ENCODE measurements around the gene UGGT1.
"Not testable (repeated sequence)": the region's sequence is repeated elsewhere in the genome, so short reads cannot be mapped to it uniquely, and the experiment has no call there.

Gene UGGT1

DNA sequence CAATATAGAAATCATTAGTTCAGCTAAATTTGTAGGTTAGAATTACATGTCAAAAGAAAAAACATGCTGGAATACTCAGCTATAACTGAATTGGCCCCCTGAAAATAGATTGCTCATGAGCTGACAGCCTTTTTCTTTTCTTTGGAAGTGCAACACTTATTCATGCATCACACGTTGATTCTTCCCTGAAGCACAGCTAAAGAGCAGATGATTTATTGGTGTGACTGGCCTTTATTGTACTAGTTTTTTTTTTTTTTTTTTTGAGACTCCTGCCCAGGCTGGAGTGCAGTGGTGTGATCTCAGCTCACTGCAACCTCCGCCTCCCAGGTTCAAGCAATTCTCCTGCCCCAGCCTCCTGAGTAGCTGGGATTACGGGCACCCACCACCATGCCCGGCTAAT lies 83.1 kb downstream of the UGGT1 start:
- not testable (repeated sequence) for DNase-seq (ENCODE audit: low spot score)

DNA sequence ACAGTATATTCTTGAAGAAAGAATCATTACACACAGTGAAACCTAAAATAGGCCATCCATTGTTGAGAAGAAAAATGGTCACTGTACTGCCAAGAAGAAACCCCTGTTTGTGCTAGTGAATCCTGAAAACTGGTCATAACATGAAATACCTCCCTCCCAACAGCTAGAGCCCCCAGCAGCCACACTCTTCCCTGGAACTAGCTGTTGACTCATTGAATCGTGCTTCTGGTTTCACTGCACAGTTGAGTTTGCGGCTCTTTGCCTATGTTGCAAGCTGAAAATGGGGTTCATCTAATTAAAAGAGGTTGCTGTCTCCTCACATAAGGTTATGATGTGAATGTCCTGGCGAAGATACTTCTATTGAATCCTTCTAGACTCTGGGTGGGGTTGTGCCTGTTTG lies 86.3 kb downstream of the UGGT1 start:
- no peak for DNase-seq (ENCODE audit: low spot score)

DNA sequence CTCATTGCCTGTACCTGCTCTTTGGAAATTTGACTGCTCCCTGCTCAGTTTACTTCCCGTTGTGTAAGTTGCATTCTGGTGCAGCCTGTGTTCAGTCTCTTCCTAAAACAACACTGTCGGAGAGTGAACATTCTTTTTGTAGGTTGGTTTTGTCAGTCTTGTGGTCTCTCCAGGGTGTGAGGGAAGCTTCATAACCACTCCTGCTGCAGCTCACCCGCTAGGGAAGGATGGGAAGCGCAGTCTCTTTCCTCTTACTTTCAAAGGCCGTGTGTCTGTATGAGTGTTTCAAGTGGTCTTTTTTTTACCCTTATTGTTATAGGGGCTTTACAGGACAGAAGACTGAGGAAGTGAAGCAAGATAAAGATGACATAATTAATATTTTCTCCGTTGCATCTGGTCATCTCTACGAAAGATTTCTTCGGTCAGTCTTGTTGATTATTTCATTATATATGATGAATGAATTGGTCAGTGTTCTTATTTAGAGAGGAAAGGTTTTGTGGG lies 87.2 kb downstream of the UGGT1 start:
- DNase-seq (ENCODE audit: low spot score) = no peak

DNA sequence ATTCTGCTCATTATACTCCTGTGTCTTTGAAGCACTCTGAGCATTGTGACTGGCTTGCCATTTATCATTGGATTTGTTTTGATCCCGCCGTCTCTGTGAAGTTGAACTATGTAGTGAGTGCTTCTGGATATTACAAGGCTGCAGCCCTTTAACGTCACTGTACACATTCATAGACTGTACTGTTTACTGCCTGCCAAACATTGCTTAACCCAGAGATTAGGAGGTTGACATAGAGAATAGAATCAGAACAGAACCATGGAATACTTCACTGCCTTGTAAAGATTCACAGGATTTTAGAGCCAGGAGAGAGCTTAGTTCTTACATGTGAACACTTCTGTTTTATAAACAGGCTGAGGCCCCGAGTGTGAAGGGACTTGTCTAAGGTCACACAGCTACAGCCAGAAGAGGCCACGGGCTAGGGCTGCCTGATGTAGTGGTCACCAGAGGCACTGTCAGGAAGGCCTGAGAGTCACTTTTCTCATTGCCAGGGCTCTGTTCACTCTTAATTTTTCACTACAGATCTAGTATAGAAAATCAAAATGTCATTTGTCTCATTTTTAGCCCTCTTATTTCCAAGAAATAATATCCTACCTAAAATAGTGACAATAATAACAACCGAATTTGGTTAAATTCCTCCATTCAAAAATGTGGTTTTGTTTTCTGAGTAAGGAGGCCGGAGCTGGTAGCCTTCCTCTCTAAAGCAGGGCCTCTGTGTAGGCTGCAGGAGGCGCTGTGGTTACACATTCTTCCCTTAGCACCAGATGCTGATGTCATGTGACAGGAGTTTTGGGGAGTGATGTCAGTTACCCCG lies 87.9 kb downstream of the UGGT1 start:
- peak; percentile 81 for DNase-seq (ENCODE audit: low spot score)

DNA sequence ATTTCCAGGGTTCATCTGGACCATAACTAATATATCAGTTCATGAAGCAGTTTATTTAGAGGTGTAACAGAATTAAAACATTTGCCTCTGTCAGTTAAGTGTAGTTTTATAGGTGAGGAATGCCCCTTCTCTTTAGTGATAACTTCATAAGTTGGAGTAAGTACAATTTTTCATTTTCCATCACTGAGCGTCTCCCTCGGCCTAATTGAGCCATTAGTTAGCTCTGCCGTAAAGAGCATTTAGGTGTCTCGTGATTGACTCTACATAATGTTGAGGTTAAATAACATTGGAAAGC lies 88.4 kb downstream of the UGGT1 start:
- DNase-seq (ENCODE audit: low spot score) = no peak

DNA sequence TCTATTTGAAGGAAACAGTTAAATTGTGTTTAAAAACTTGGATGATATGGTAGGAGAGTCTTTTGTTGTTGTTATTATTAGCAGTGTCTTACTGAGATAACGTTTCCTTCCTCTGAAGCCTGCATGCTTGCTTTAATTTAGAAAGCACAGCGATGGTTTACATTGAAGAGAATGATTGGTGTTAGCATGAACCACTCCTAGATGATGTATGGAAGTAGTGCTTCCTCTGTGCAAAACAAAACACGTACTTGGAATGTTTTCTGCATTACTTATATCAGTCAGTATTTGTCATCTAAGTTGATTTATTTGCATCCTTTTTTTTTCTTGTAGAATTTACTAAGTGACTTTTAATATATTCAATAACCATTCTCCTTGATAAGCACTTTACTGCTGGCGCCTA lies 89.0 kb downstream of the UGGT1 start:
- no peak for DNase-seq (ENCODE audit: low spot score)

DNA sequence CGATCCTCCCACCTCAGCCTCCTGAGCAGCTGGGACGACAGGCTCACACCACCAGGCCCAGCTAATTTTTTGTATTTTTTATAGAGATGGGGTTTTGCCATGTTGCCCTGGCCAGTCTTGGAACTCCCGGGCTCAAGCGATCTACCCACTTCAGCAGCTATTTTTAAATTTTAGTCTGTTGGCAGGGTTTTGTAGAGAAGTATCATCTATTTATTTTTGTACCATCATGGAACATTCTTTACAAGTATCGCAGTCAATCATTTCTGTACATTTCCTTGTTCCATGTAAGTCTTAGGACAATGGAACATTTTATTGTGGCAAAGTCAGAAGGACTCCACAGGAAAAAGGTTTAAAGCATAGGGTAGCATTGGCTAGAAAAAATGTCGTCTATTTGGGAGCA lies 94.6 kb downstream of the UGGT1 start:
- no peak for DNase-seq (ENCODE audit: low spot score)

DNA sequence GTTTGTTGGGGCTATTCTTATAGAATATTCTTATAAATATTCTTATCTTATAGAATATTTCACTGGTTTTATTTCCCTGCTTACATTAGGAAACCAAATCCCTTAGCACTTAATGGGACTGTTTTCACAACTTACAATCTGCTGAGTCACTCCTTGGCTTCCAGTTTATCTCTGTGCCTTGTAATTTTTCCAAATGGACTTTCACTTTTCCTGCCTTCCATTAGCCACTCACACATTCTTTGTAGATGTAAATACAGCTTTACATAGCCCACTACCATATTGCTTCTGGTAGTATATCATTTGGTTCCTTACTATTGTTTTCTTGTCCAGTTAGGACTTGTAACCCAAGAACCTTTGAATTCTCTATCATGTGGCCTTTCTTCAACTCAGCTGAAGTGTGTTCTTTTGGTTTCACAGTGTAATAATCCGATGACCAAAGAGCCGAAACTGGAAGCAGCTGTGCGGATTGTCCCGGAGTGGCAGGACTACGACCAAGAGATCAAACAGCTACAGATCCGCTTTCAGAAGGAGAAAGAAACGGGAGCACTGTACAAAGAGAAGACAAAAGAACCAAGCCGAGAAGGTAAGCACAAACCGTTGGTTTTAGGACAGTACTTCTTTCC lies 96.1 kb downstream of the UGGT1 start:
- peak; percentile 40 for DNase-seq (ENCODE audit: low spot score)

DNA sequence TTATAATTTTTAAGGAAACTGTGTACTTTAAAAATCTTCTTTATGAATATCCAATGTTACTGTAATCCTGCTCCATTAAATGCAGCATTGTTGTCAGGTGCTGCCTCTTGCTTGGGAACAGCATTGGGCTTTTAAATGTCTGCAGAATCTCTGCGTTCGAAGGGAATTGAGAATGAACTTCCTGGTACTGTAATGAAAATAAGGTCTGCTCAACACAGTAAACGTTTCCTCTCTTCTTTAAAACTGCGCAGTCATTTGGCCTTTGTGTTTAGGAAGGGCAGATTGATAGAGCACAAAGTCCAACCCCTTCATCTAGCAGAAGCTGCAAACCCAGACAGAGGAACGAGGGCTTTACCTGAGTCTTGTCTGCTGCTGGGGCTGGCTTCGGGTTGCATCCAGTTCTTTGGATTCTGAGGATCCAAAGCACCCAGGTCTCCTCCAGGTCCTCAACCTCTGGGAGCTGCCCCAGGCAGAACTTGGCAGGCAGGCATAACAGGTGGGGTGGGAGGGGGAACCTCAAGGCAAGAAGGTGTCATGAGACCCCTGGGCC lies 104.5 kb downstream of the UGGT1 start:
- no peak for DNase-seq (ENCODE audit: low spot score)

DNA sequence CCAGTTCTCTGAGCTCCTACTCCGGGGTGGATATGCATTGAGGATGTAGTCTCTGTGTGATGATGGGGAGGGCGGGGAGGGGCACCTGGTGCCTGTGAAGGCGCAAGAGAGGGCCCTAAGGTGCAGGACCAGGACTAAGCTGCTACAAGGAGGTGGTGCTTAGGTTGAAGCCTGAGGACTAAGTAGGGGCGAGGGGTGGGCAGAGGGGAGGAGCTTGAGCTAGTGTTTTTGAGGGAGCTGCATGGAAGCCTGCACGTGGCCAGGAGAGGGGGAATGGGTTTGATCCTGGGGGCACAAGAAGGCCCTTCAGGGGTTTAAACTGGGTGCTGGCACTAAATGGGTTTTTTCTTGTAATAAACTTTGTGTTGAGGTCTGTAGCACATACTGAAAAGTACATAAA lies 105.0 kb downstream of the UGGT1 start:
- no peak for DNase-seq (ENCODE audit: low spot score)

DNA sequence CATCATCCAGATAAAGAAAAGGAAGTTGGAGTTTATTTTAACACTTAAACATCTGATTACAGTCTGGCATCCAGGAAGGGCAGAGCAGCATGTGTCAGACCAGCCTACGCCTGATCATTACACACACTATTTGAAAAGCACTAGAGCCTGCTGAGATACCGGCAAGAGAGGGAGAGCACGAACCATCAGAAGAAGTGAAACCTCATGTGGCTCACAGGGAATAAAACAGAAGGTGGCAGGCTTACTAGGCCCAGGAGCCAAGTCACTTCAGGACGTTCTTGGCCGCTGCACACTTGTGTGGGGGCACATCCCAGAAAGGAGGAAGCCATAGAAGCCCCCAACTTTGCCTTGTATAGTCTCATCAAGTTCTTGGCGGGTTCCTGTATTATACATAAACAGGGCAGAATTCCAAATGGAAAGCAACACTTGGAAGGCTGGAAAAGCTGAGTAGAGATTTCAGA lies 105.5 kb downstream of the UGGT1 start:
- DNase-seq (ENCODE audit: low spot score) = peak; percentile 22

DNA sequence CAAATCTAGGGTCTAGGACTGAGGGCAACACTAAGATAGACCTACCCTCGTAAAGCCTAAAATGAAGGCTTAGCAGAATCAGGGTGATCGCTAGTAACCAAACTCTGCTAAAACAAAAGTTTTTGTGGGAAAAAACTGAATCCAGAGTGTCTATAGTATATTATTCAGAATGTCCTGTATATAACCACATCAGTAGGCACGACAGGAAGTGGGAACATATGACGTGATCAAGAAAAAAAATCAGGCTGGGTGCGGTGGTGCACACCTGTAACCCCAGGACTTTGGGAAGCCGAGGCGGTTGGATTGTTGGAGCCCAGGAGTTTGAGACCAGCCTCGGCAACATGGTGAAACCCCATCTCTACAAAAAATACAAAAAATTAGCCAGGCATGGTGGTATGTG lies 106.1 kb downstream of the UGGT1 start:
- DNase-seq (ENCODE audit: low spot score) = no peak

DNA sequence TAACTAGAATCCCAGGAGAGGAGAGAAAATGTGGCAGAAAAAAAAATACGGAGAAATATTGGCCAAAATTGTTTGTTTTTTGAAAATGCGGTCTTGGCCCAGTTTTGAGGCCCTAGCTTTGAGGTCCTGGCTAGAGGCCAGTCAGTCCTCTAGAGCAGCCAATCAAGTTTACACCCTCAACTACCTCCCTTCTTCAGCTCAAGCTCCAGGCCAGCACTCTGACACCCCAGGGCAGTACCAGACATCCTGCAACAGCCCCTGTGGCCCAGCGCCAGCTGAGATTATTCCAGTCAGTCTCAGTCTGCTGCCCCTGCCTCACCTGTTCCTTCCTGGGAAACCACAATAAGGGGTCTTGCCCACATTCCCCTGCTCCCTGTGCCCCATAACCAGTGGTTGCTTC lies 107.7 kb downstream of the UGGT1 start:
- no peak for DNase-seq (ENCODE audit: low spot score)

DNA sequence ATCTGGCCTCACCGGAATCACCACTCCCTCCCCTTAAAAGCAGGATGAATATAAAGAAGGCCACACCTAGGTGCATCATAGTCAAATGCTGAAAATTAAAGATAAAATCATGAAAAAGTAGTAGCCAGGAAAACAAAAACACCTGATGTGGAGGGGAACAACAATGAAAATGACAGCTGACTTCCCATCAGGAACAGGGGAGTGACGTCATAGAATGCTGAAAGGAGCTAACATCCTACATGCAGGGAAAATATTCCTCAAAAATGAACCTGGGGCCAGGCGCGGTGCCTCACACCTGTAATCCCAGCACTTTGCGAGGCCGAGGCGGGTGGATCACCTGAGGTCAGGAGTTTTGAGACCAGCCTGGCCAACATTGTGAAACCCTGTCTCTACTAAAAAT lies 108.1 kb downstream of the UGGT1 start:
- no peak for DNase-seq (ENCODE audit: low spot score)

DNA sequence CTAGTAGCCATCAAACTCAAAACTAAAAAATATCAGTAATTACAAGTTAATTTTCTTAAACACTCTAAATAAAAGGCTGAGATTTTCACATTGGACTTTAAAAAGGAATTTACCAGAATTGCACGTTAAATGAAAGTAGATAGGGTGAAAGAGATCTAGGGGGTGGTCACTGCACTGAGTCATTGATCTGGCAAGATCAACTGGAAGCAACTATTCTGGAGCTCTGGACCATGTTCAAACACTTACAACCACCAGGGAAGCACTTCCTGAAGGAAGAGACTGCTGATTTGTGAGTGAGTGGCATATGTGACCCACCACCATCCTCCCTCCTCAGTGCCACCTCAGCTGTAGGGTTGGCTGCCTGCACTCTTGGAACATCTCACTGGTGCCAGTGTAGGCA lies 111.8 kb downstream of the UGGT1 start:
- peak; percentile 10 for DNase-seq (ENCODE audit: low spot score)

DNA sequence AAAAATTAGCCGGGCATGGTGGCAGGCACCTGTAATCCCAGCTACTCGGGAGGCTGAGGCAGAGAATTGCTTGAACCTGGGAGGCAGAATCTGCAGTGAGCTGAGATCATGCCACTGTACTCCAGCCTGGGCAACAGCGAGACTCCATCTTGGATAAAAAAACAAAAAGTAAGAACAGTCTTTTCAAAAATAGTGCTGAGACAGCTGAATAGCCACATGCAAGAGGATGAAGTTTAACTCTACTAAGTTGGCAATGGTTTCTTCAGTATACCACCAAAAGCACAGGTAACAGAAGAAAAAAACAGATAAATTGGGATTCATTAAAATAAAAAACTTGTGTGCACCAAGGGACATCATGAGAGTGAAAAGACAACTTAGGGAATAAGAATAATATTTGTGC lies 115.2 kb downstream of the UGGT1 start:
- DNase-seq (ENCODE audit: low spot score) = no peak

DNA sequence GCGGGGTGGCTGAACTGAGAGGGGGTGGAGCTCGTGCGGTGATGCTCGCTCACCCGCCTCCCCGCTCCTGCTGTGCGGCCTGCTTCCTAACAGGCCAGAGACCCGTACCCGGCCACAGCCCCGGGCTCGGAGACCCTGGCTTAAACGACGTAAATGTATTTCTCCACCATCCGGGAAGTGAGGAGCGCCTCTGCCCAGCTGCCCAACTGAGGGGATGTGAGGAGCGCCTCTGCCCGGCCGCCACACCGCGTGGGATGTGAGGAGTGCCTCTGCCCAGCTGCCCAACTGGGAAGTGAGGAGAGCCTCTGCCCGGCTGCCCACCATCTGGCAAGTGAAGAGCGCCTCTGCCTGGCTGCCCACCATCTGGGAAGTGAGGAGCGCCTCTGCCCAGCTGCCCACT lies 117.0 kb downstream of the UGGT1 start:
- no peak for DNase-seq (ENCODE audit: low spot score)

DNA sequence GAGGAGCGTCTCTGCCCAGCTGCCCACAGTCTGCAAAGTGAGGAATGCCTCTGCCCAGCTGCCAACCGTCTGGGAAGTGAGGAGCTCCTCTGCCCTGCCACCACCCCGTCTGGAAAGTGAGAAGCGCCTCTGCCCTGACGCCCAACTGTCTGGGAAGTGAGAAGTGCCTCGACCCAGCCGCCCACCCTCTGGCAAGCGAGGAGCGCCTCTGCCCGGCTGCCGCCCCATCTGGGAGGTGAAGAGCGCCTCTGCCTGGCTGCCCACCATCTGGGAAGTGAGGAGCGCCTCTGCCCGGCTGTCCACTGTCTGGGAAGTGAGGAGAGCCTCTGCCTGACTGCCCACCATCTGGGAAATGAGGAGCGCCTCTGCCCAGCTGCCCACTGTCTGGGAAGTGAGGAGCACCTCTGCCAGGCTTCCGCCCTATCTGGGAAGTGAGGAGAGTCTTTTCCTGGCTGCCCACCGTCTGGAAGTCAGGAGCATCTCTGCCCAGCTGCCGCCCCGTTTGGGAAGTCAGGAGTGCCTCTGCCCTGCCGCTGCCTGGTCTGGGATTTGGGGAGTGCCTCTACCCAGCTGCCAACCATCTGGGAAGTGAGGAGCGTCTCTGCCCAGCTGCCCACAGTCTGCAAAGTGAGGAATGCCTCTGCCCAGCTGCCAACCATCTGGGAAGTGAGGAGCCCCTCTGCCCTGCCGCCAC lies 117.8 kb downstream of the UGGT1 start:
- DNase-seq (ENCODE audit: low spot score) = not testable (repeated sequence)

DNA sequence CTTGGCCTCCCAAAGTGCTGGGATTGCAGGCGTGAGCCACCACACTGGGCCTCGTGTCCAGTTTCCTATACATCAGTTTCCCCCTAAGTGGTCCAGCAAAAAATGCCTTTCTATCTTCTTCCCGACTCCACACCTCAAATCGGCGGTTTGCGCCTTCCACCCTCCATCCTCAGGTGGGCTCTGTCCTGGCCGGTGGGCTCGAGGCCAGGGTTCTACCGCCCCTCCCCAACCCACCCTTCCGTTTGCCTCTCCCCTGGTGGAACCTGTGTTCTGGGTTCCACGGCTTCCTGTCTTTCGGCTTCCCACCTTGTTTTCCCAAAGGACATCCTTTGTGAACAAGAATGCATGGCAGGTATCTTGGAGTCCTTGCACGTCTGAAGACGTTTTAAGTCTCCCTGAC lies 123.3 kb downstream of the UGGT1 start:
- no peak for DNase-seq (ENCODE audit: low spot score)

DNA sequence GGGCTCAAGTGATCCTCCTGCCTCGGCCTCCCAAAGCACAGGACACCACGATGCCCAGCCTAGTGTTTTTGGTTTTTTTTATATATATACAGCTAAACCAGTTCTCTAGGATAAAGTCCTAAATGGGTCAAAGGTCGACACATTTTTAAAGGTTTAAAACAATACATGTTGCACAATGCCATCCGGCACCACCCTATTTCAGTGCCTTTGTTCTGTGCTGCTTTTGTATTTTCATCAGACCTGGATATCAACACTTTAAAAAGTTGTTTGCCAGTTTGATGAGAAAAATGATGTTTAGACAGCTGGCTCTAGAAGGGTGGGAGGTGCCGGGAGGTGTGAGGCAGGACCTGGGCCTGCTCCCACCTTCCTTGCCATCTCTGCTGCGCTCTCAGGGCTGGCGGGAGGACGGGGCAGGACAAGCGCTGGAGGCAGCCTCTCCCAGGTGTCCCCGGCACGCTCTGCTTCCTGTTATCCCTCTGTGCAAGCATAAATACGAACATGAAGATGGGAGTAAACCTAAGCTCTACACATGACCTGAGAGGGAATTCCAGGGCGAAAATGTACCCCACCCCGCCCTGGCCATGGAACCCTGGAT lies 124.0 kb downstream of the UGGT1 start:
- no peak for DNase-seq (ENCODE audit: low spot score)

DNA sequence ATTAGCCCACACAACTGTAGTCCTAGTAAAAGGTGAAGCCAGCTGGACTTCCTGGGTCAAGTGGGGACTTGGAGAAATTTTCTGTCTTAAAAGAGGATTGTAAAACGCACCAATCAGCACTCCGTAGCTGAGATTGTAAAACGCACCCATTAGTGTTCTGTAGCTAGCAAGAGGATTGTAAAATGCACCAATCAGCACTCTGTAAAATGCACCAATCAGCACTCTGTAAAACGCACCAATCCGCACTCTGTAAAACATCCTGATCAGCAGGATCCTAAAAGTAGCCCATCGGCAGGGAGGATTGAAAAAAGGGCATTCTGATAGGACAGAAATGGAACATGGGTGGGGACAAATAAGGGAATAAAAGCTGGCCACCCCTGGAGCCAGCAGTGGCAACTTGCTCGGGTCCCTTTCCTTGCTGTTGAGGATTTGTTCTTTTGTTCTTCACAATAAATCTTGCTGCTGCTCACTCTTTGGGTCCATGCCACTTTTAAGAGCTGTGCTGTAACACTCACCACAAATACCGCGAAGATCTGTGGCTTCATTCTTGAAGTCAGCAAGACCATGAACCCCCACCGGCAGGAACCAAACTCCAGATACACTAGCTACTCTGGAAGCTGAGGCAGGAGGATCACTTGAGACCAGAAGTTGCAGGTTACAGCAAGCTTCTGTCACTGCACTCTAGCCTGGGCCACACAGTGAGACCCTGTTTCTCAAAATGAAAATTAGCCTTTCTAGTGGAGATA lies 125.1 kb downstream of the UGGT1 start:
- no peak for DNase-seq (ENCODE audit: low spot score)

DNA sequence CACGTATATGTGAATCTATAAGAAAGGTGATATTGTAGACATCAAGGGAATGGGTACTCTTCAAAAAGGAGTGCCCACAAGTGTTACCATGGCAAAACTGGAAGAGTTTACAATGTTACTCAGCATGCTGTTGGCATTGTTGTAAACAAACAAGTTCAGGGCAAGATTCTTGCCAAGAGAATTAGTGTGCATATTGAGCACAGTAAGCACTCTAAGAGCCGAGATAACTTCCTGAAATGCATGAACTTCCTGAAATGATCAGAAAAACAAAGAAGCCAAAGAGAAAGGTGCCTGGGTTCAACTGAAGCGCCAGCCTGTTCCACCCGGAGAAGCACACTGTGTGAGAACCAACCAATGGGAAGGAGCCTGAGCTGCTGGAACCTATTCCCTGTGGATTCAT lies 126.7 kb downstream of the UGGT1 start:
- no peak for DNase-seq (ENCODE audit: low spot score)
